ENCODE data around the gene FBN1. TPM values are rescaled to one million over a fixed set of nuclear protein-coding genes. Genes with fewer than 3 reads are reported as not detected.

The FBN1 gene
- total RNA-seq, 2 experiments from 2014 or later = 1.3 to 1.7 TPM

DNA sequence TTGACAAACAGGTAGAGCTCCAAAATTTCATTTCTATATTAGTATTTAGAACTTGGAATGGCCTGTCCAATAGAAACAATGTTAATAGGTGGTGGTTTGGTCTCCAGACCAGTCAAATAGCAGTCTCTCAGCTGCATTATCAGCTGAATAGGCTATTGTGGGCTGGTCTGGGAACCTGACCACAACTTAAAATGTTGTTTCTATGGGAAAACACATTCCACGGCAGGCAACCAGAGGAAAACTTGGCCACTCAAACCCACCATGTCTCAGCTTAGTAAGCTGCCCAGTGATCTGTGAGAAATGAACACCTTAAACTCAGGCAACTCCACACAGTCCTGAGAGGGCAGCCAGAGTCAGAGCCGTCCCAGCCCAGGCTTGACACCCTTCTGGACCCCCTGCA, 20.4 kb downstream of the FBN1 start:
- Mint-ChIP-seq H3K4me1 (peaks cover 1% of the 10 kb centered on the region), H3K27ac (no peak overlapping the region), H3K27me3 (peaks cover 4% of the 10 kb centered on the region)

GRCh38 chr15:48624700-48625099, 20.8 kb downstream of the FBN1 start:
- no peak for DNase-seq
- Mint-ChIP-seq H3K27ac (no peak overlapping the region), H3K36me3 (ENCODE audit: low read depth) (no peaks in the 10 kb centered on the region), H3K4me1 (no peaks in the 10 kb centered on the region), H3K4me3 (no peak overlapping the region), H3K9me3 (no peaks in the 10 kb centered on the region), H3K27me3 (peaks cover 4% of the 10 kb centered on the region)
- CTCF ChIA-PET = no interaction called here
- POLR2A ChIA-PET = no interaction called here

More for the DNA sequence above, 20.4 kb downstream of the FBN1 start:
- Mint-ChIP-seq H3K36me3 (ENCODE audit: low read depth) (no peaks in the 10 kb centered on the region), H3K4me3 (no peak overlapping the region), H3K9me3 (no peaks in the 10 kb centered on the region)
- POLR2A ChIA-PET = no interaction called here
- CTCF ChIA-PET = no interaction called here
- DNase-seq = no peak

GRCh38 chr15:48623456-48623855, 22.1 kb downstream of the FBN1 start:
- Mint-ChIP-seq H3K27ac (no peak overlapping the region), H3K36me3 (ENCODE audit: low read depth) (no peaks in the 10 kb centered on the region), H3K27me3 (peaks cover 5% of the 10 kb centered on the region), H3K4me1 (no peaks in the 10 kb centered on the region), H3K9me3 (no peaks in the 10 kb centered on the region), H3K4me3 (no peak overlapping the region)
- no peak for DNase-seq
- ChIA-PET CTCF (no interaction called here), POLR2A (no interaction called here)

DNA sequence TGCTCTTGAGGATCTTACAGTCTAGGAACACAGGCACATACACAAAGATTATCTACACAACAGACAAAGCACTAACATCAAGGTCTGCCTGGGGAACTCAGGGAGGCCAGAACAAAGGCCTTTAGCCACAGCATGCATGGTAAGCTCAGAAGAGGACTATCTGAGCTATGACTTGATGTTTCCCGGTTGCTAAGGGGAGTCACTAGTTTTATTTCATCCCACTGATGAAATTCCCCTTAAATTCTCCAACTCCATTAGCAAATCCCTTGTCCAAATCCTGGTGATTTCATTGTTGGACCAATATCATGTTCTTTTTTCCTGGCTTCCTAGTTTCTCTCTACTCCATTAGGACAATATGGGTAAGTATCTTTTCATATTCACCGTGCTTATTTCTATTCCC, 23.3 kb downstream of the FBN1 start:
- peaks cover 8% of the 10 kb centered on the region for H3K27me3 Mint-ChIP-seq
- H3K4me3 Mint-ChIP-seq = no peak overlapping the region
- no peaks in the 10 kb centered on the region for H3K9me3 Mint-ChIP-seq
- DNase-seq = no peak
- ChIA-PET CTCF (no interaction called here), POLR2A (no interaction called here)
- H3K27ac Mint-ChIP-seq = no peak overlapping the region
- no peaks in the 10 kb centered on the region for H3K36me3 Mint-ChIP-seq (ENCODE audit: low read depth)
- no peaks in the 10 kb centered on the region for H3K4me1 Mint-ChIP-seq

DNA sequence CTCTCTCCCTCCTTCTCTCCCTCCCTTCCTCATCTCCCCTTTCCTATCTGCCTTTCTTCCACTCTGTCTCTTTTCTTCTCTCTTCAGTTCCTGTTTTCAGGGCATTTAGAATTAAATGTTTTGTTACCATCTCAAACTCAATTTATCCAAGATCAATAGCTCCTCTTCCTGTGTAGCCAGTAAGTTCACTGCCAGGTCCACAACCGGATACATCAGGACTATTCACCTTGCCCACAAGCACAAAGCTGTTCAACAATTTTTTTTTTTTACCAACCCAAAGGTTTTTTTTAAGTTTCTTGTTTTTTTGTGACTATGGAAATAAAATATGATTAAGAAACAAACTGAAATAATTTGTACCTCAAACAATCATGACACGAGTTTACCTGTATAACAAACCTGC, 26.1 kb downstream of the FBN1 start:
- Mint-ChIP-seq H3K27ac (no peak overlapping the region), H3K36me3 (ENCODE audit: low read depth) (no peaks in the 10 kb centered on the region), H3K27me3 (peaks cover 9% of the 10 kb centered on the region), H3K9me3 (no peaks in the 10 kb centered on the region), H3K4me3 (no peak overlapping the region), H3K4me1 (no peaks in the 10 kb centered on the region)
- DNase-seq = no peak
- POLR2A ChIA-PET = no interaction called here
- CTCF ChIA-PET = interaction anchor here (0.7 kb wide), 1 partner anchor 259 kb away, joined by 3 read pairs; no protein-coding TSS in a partner anchor

- Mint-ChIP-seq H3K36me3 (ENCODE audit: low read depth) (no peaks in the 10 kb centered on the region), H3K4me3 (no peak overlapping the region), H3K4me1 (no peaks in the 10 kb centered on the region), H3K27ac (no peak overlapping the region), H3K27me3 (peaks cover 9% of the 10 kb centered on the region), H3K9me3 (no peaks in the 10 kb centered on the region)
- no peak for DNase-seq
- ChIA-PET POLR2A (no interaction called here), CTCF (no interaction called here)
Observed at GRCh38 chr15:48617619-48618018, 27.9 kb downstream of the FBN1 start.

GRCh38 chr15:48616216-48616615, 29.3 kb downstream of the FBN1 start:
- no peak overlapping the region for H3K4me3 Mint-ChIP-seq
- H3K4me1 Mint-ChIP-seq = no peaks in the 10 kb centered on the region
- H3K36me3 Mint-ChIP-seq (ENCODE audit: low read depth) = no peaks in the 10 kb centered on the region
- peaks cover 9% of the 10 kb centered on the region for H3K27me3 Mint-ChIP-seq
- H3K27ac Mint-ChIP-seq = no peak overlapping the region
- no peak for DNase-seq
- H3K9me3 Mint-ChIP-seq = no peaks in the 10 kb centered on the region
- ChIA-PET CTCF (no interaction called here), POLR2A (no interaction called here)

GRCh38 chr15:48614051-48614450, 31.5 kb downstream of the FBN1 start:
- H3K27me3 Mint-ChIP-seq = peaks cover 6% of the 10 kb centered on the region
- no peak overlapping the region for H3K4me3 Mint-ChIP-seq
- H3K9me3 Mint-ChIP-seq = no peaks in the 10 kb centered on the region
- no peaks in the 10 kb centered on the region for H3K36me3 Mint-ChIP-seq (ENCODE audit: low read depth)
- DNase-seq = no peak
- H3K27ac Mint-ChIP-seq = no peak overlapping the region
- POLR2A ChIA-PET = no interaction called here
- H3K4me1 Mint-ChIP-seq = no peaks in the 10 kb centered on the region
- CTCF ChIA-PET = no interaction called here

GRCh38 chr15:48609486-48609885, 36.0 kb downstream of the FBN1 start:
- Mint-ChIP-seq H3K4me1 (no peaks in the 10 kb centered on the region), H3K4me3 (no peak overlapping the region), H3K27ac (no peak overlapping the region), H3K9me3 (no peaks in the 10 kb centered on the region), H3K36me3 (ENCODE audit: low read depth) (no peaks in the 10 kb centered on the region), H3K27me3 (no peaks in the 10 kb centered on the region)
- DNase-seq = no peak
- ChIA-PET POLR2A (no interaction called here), CTCF (no interaction called here)

DNA sequence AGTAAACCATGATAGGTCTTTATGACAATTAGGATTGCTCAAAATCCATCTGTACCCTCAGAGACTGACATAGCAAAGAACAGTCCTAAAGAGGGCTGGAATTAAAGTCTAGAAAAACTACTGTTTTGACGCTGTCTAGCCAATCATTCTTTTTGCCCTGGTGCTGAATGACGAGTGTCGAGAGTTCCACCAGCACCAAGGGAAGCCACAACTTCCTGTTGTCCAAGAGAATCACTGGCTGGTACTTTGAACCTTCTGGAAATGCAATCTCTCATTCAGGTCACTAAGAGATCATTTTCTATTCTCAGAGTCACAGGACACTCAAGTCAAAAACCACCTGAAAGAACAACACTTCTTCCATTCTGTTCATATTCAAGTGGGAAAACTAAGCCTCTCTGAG, 37.7 kb downstream of the FBN1 start:
- POLR2A ChIA-PET = no interaction called here
- Mint-ChIP-seq H3K27me3 (peaks cover 2% of the 10 kb centered on the region), H3K4me3 (no peak overlapping the region), H3K27ac (no peak overlapping the region), H3K36me3 (ENCODE audit: low read depth) (no peaks in the 10 kb centered on the region), H3K9me3 (no peaks in the 10 kb centered on the region), H3K4me1 (no peaks in the 10 kb centered on the region)
- DNase-seq = no peak
- CTCF ChIA-PET = no interaction called here

DNA sequence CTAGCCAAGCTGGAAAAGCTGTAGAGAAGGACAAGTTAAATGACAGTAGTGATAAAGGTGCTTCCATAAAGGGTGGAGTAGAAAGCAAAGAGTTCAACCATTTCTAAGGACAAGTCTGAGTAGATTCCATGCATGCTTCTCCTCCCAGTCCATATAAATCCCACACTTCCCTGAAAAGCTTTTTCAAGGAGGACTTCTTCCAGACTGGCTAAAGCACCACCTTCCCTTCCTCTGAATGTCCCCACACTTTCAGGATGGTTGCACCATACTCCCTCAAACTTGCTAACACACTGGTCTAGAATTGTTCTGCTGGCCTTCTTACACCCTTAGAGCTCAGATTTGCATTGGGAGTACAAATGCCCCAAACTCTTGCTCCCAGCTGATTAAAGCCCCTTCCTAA, 40.9 kb downstream of the FBN1 start:
- no peak overlapping the region for H3K27ac Mint-ChIP-seq
- POLR2A ChIA-PET = no interaction called here
- CTCF ChIA-PET = no interaction called here
- H3K36me3 Mint-ChIP-seq (ENCODE audit: low read depth) = no peaks in the 10 kb centered on the region
- no peaks in the 10 kb centered on the region for H3K4me1 Mint-ChIP-seq
- no peak for DNase-seq
- peaks cover 8% of the 10 kb centered on the region for H3K27me3 Mint-ChIP-seq
- H3K4me3 Mint-ChIP-seq = no peak overlapping the region
- no peaks in the 10 kb centered on the region for H3K9me3 Mint-ChIP-seq

DNA sequence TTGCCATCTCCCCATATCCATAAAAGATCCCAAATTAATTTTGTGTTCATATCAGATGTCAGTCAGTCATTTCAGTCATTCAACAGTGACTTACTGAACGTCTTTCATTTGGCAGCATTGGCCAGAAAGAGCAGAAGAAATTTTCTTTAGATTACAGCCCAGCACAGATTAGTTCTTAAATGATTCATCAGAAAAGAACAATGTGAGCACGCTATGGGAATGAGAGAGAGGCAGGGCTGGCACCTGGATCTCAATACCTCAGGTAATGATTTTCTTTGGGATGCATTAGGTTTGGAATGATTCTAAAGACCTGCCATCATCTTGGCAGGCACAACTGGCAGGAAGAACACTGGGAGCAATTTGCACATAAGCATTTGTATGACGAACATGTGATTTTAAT, 41.6 kb downstream of the FBN1 start:
- CTCF ChIA-PET = no interaction called here

GRCh38 chr15:48603123-48603500, 42.4 kb downstream of the FBN1 start:
- Mint-ChIP-seq H3K4me3 (no peak overlapping the region), H3K27me3 (peaks cover 8% of the 10 kb centered on the region), H3K36me3 (ENCODE audit: low read depth) (no peaks in the 10 kb centered on the region), H3K9me3 (no peaks in the 10 kb centered on the region), H3K27ac (no peak overlapping the region), H3K4me1 (no peaks in the 10 kb centered on the region)
- ChIA-PET CTCF (no interaction called here), POLR2A (no interaction called here)
- no peak for DNase-seq

More for the DNA sequence above, 41.6 kb downstream of the FBN1 start:
- Mint-ChIP-seq H3K27me3 (peaks cover 8% of the 10 kb centered on the region), H3K36me3 (ENCODE audit: low read depth) (no peaks in the 10 kb centered on the region), H3K27ac (no peak overlapping the region), H3K9me3 (no peaks in the 10 kb centered on the region), H3K4me1 (no peaks in the 10 kb centered on the region), H3K4me3 (no peak overlapping the region)
- POLR2A ChIA-PET = no interaction called here
- DNase-seq = no peak

- Mint-ChIP-seq H3K27ac (no peak overlapping the region), H3K27me3 (peaks cover 8% of the 10 kb centered on the region), H3K4me3 (no peak overlapping the region), H3K9me3 (no peaks in the 10 kb centered on the region), H3K4me1 (no peaks in the 10 kb centered on the region), H3K36me3 (ENCODE audit: low read depth) (no peaks in the 10 kb centered on the region)
- ChIA-PET POLR2A (no interaction called here), CTCF (no interaction called here)
- DNase-seq = no peak
Observed at GRCh38 chr15:48602358-48603122, 43.0 kb downstream of the FBN1 start.

Data from activated CD4-positive, alpha-beta memory T cell treated with anti-CD3 and anti-CD28 coated beads, Interleukin-2, amount 10 ng/mL, durations not matched to agents 7 days and 5 days (primary cell).